Esophagus squamous epithelium (tissue), 4 donors: Measurements from ENCODE around the gene ZRANB3.

ENCODE experiments used
- POLR2A ChIP-seq, 4 donors: fragments of 450-650 bp; IDR thresholded peaks; one replicate each; pipeline ENCODE4 v1.6.1; 2017; ENCODE audit warnings: antibody characterized with exemption in 4 of 4, mild to moderate bottlenecking in 4 of 4, moderate library complexity in 3 of 4
- TF ChIP-seq, protein P1 (sequence below), 6 experiments: fragments of 450-650 bp in 4 of 6; fragments of 200-600 bp in 2 of 6; sonication (generic) in 2 of 6; IDR thresholded peaks; one replicate each; pipeline ENCODE4 v1.5.1; 2016 to 2019; ENCODE audit warnings: antibody characterized with exemption in 6 of 6, mild to moderate bottlenecking in 4 of 6, moderate library complexity in 4 of 6

DNA sequence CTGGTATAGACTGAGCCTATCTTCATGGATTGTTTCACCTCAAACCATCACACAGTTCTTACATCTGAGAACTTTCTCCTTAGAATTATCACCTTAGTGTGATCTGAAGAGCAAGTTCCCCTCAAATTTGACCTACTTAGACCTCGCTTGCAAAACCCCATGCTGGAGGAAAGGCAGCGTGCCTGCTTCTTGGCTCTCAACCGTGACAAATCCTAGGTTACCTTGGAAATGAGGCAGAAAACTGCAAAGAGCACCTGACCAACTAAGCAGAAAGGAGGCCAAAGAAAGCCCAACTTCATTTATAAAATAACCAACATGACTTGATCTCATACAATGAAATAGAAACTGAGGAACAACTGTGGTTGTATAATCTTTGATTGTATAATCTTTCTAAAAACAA is 332.5 kb downstream of the ZRANB3 start:
- TF ChIP-seq, protein P1, sequence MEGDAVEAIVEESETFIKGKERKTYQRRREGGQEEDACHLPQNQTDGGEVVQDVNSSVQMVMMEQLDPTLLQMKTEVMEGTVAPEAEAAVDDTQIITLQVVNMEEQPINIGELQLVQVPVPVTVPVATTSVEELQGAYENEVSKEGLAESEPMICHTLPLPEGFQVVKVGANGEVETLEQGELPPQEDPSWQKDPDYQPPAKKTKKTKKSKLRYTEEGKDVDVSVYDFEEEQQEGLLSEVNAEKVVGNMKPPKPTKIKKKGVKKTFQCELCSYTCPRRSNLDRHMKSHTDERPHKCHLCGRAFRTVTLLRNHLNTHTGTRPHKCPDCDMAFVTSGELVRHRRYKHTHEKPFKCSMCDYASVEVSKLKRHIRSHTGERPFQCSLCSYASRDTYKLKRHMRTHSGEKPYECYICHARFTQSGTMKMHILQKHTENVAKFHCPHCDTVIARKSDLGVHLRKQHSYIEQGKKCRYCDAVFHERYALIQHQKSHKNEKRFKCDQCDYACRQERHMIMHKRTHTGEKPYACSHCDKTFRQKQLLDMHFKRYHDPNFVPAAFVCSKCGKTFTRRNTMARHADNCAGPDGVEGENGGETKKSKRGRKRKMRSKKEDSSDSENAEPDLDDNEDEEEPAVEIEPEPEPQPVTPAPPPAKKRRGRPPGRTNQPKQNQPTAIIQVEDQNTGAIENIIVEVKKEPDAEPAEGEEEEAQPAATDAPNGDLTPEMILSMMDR (IDR thresholded peaks at IDR 0.05): no peak
- TF ChIP-seq POLR2A (IDR thresholded peaks at IDR 0.05): no peak
